Liver (tissue), 9 donors: ENCODE measurements around the gene FEZF2. TPM values are rescaled to one million over a fixed set of nuclear protein-coding genes. Genes with fewer than 3 reads are reported as not detected.

Source experiments
- DNase-seq: peaks from one replicate; pipeline ENCODE4 v3.0.0-alpha.2; 2017; ENCODE audit warnings: low spot score
- H3K27ac ChIP-seq, 2 donors: one replicate each; pipeline ENCODE4 v1.7.0; 2013; ENCODE audit warnings: inconsistent platforms in 2 of 2, low read length in 2 of 2, control low read depth in 1 of 2, low read depth in 1 of 2, mild to moderate bottlenecking in 1 of 2
- H3K27me3 ChIP-seq, 4 donors: one replicate each; pipeline versions ENCODE4 v1.6.1 to v1.7.0; 2013; ENCODE audit warnings: low read length in 3 of 4, inconsistent platforms in 1 of 4, mild to moderate bottlenecking in 1 of 4, moderate library complexity in 1 of 4; ENCODE audit not compliant: control insufficient read depth in 4 of 4, insufficient read depth in 4 of 4
- H3K36me3 ChIP-seq, 4 donors: one replicate each; pipeline versions ENCODE4 v1.6.1 to v1.7.0; 2013; ENCODE audit warnings: low read length in 3 of 4, mild to moderate bottlenecking in 3 of 4, low read depth in 1 of 4, moderate library complexity in 1 of 4; ENCODE audit not compliant: control insufficient read depth in 4 of 4, insufficient read depth in 3 of 4
- H3K4me1 ChIP-seq, 4 donors: one replicate each; pipeline versions ENCODE4 v1.6.1 to v1.7.0; 2013; ENCODE audit warnings: low read length in 3 of 4, mild to moderate bottlenecking in 3 of 4, moderate library complexity in 1 of 4; ENCODE audit not compliant: control insufficient read depth in 4 of 4, insufficient read depth in 4 of 4
- H3K4me3 ChIP-seq, 3 donors: one replicate each; pipeline versions ENCODE4 v1.6.1 to v1.7.0; 2013; ENCODE audit warnings: low read length in 3 of 3, control low read depth in 1 of 3, low read depth in 1 of 3, mild to moderate bottlenecking in 1 of 3
- H3K9ac ChIP-seq, 2 donors: one replicate each; pipeline ENCODE4 v1.7.0; 2013; ENCODE audit warnings: low read length in 2 of 2, mild to moderate bottlenecking in 2 of 2, moderate library complexity in 2 of 2, control low read depth in 1 of 2, low read depth in 1 of 2
- H3K9me3 ChIP-seq, 4 donors: one replicate each; pipeline versions ENCODE4 v1.6.1 to v1.7.0; 2013; ENCODE audit warnings: low read length in 3 of 4; ENCODE audit not compliant: control insufficient read depth in 4 of 4
- EGR1 ChIP-seq, 2 donors: IDR thresholded peaks; 2 replicates each; pipeline ENCODE4 v1.6.1; 2016 to 2018; ENCODE audit warnings: antibody characterized with exemption in 2 of 2, low read depth in 2 of 2
- FOXA1 ChIP-seq: IDR thresholded peaks from 2 replicates; pipeline ENCODE4 v1.6.1; 2016; ENCODE audit warnings: antibody characterized with exemption
- FOXA2 ChIP-seq: IDR thresholded peaks from 2 replicates; pipeline ENCODE4 v1.6.1; 2016; ENCODE audit warnings: antibody characterized with exemption
- HNF4A ChIP-seq, 2 donors: conservative IDR thresholded peaks; 2 replicates each; pipeline ENCODE4 v1.6.1; 2016; ENCODE audit warnings: antibody characterized with exemption in 2 of 2, mild to moderate bottlenecking in 2 of 2
- HNF4G ChIP-seq: IDR thresholded peaks from 2 replicates; pipeline ENCODE4 v1.6.1; 2016; ENCODE audit warnings: antibody characterized with exemption
- JUND ChIP-seq, 2 donors: IDR thresholded peaks; 2 replicates each; pipeline ENCODE4 v1.6.1; 2016; ENCODE audit warnings: antibody characterized with exemption in 2 of 2
- MAX ChIP-seq: IDR thresholded peaks from 2 replicates; pipeline ENCODE4 v1.6.1; 2016; ENCODE audit warnings: antibody characterized with exemption
- NR2F2 ChIP-seq: IDR thresholded peaks from 2 replicates; pipeline ENCODE4 v1.6.1; 2016; ENCODE audit warnings: antibody characterized with exemption
- RAD21 ChIP-seq, 2 donors: IDR thresholded peaks; 2 replicates each; pipeline ENCODE4 v1.6.1; 2016; ENCODE audit warnings: antibody characterized with exemption in 2 of 2, mild to moderate bottlenecking in 2 of 2
- REST ChIP-seq: IDR thresholded peaks from 2 replicates; pipeline ENCODE4 v1.6.1; 2016; ENCODE audit warnings: antibody characterized with exemption, mild to moderate bottlenecking
- RXRA ChIP-seq, 2 donors: IDR thresholded peaks; 2 replicates each; pipeline ENCODE4 v1.6.1; 2017 to 2018; ENCODE audit warnings: antibody characterized with exemption in 2 of 2, mild to moderate bottlenecking in 1 of 2
- SP1 ChIP-seq: IDR thresholded peaks from 2 replicates; pipeline ENCODE4 v1.6.1; 2018; ENCODE audit warnings: antibody characterized with exemption, mild to moderate bottlenecking
- TAF1 ChIP-seq: conservative IDR thresholded peaks from 2 replicates; pipeline ENCODE4 v1.6.1; 2016; ENCODE audit warnings: antibody characterized with exemption, mild to moderate bottlenecking
- YY1 ChIP-seq: IDR thresholded peaks from 2 replicates; pipeline ENCODE4 v1.6.1; 2016; ENCODE audit warnings: antibody characterized with exemption, mild to moderate bottlenecking
- ZBTB33 ChIP-seq: IDR thresholded peaks from 2 replicates; pipeline ENCODE4 v1.6.1; 2016; ENCODE audit warnings: antibody characterized with exemption
- WGBS: extraction: QIAGEN DNeasy Blood & Tissue Kit; methylation state at CpG from one replicate; pipeline ENCODE4 v1.1.7; 2013; 5-methylcytosine and 5-hydroxymethylcytosine counted together
- polyA plus RNA-seq, 2 donors: library from polyadenylated mRNA; stranded (reverse) in 1 of 2; unstranded in 1 of 2; fragments of 200-250 nt in 1 of 2; fragments of >200 nt in 1 of 2; fragmentation: Nextera tagmentation in 1 of 2; extraction: Ambion mirVana in 1 of 2; gene quantifications; one replicate each; pipeline versions ENCODE4 v1.2.1 to v1.2.3, GENCODE V29; 2013 to 2015
- total RNA-seq, 2 donors: library from RNA; depleted of rRNA; stranded (reverse); fragments of >200 nt; gene quantifications; one replicate each; pipeline ENCODE4 v1.2.3, GENCODE V29; 2014
- donor health status: healthy.
- donor health status: healthy.
- donor health status: healthy.
- donor health status: healthy.
- donor health status: healthy.

Gene FEZF2
- total and polyA plus RNA-seq, 4 donors, result not detected

- no peak for DNase-seq
- Histone ChIP-seq H3K4me1 (peaks cover 15 to 46% (median 24%) of the 10 kb centered on the region in 4 donors), H3K9ac (no peak overlapping the region), H3K27ac (no peak overlapping the region), H3K4me3 (peak overlapping the region in 2 of 3 donors; percentile 27 to 38), H3K9me3 (no peaks in the 10 kb centered on the region), H3K27me3 (peaks cover 8 to 50% (median 37%) of the 10 kb centered on the region in 4 donors), H3K36me3 (no peaks in the 10 kb centered on the region)
- WGBS, result 4% methylated on average over 30 of the region's 30 CpGs
- TF ChIP-seq SP1, result no peak
- TF ChIP-seq TAF1, result no peak
- TF ChIP-seq HNF4A (conservative IDR thresholded peaks at IDR 0.05), result no peak
Observed at GRCh38 chr3:62374341-62375218, 1.2 kb upstream of the FEZF2 start.

GRCh38 chr3:62373714-62374333 is 474 bp upstream of the FEZF2 start:
- H3K27me3 ChIP-seq, result peaks cover 4 to 55% (median 39%) of the 10 kb centered on the region in 4 donors
- no peak for TF ChIP-seq YY1
- WGBS, result 5% methylated on average over 47 of the region's 47 CpGs
- H3K4me1 ChIP-seq, result peaks cover 19 to 54% (median 31%) of the 10 kb centered on the region in 4 donors
- H3K27ac ChIP-seq, result no peak overlapping the region
- peak overlapping the region in 2 of 3 donors; percentile 27 to 38 for H3K4me3 ChIP-seq
- no peak for DNase-seq
- no peak overlapping the region for H3K9ac ChIP-seq
- H3K9me3 ChIP-seq, result no peaks in the 10 kb centered on the region
- no peaks in the 10 kb centered on the region for H3K36me3 ChIP-seq

- 3% methylated on average over 30 of the region's 30 CpGs for WGBS
- Histone ChIP-seq H3K9ac (no peak overlapping the region), H3K27ac (no peak overlapping the region), H3K4me1 (peaks cover 18 to 55% (median 32%) of the 10 kb centered on the region in 4 donors), H3K27me3 (peaks cover 7 to 56% (median 43%) of the 10 kb centered on the region in 4 donors), H3K9me3 (peaks cover 0 to 3% (median 0%) of the 10 kb centered on the region in 4 donors), H3K36me3 (no peaks in the 10 kb centered on the region), H3K4me3 (peak overlapping the region in 1 of 3 donors; percentile 47)
- no peak for TF ChIP-seq RAD21 (IDR thresholded peaks at IDR 0.05)
- TF ChIP-seq EGR1 (IDR thresholded peaks at IDR 0.05; ENCODE audit: low read depth in 2 of 2), result no peak
- no peak for TF ChIP-seq JUND (IDR thresholded peaks at IDR 0.05)
- no peak for TF ChIP-seq FOXA1
- TF ChIP-seq MAX, result no peak
- TF ChIP-seq ZBTB33, result no peak
- TF ChIP-seq REST, result no peak
- no peak for TF ChIP-seq HNF4G
- TF ChIP-seq NR2F2, result no peak
- no peak for TF ChIP-seq RXRA (IDR thresholded peaks at IDR 0.05)
- TF ChIP-seq TAF1, result no peak
- TF ChIP-seq FOXA2, result no peak
- DNase-seq, result no peak
Observed at GRCh38 chr3:62372621-62373041, 719 bp downstream of the FEZF2 start.
